HG03469 (cell line): ENCODE results near the gene VDAC1.

Experiments used
- ATAC-seq: cut with Tn5 transposase; IDR thresholded peaks from one replicate; pipeline ENCODE4 v1.9.1; 2021; ENCODE audit warnings: mild to moderate bottlenecking, moderate library complexity, moderate number of reproducible peaks; ENCODE audit not compliant: unreplicated experiment

Gene VDAC1

DNA sequence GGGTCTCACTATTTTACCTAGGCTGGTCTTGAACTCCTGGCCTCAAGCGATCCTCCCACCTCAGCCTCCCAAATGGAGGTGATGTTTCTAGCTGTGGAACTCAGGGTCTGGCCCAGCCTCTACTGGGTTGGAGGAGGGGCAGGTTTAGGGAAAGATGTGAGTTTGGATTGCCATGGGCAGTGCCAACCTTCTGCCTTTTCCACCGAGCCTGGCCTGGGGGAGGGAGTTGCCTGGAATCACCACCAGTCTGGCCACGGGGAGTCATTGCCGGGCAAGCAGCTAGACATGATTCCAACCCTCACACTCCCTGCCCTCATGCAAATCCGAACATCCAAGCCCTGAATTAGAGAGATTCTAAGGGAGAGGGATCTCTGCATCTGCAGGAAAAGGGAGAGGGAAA lies 21.0 kb upstream of the VDAC1 start:
- ATAC-seq, result no peak

DNA sequence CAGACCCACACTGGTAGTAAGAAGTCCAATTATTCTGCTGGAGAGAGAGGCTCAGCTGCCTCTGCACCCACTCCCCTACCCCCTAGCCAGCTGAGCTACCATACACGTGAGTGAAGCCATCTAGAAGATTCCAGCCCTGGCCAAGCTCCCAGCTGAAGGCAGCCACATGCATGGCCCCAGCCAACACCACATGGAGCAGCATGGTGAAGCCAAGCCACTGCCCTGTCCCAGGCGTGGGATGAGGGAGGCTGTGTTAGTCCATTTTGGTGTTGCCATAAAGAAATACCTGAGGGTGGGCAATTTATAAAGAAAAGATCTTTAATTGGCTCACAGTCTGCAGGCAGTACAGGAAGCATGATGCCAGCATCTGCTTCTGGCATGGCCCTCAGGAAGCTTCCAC lies 20.0 kb upstream of the VDAC1 start:
- no peak for ATAC-seq

DNA sequence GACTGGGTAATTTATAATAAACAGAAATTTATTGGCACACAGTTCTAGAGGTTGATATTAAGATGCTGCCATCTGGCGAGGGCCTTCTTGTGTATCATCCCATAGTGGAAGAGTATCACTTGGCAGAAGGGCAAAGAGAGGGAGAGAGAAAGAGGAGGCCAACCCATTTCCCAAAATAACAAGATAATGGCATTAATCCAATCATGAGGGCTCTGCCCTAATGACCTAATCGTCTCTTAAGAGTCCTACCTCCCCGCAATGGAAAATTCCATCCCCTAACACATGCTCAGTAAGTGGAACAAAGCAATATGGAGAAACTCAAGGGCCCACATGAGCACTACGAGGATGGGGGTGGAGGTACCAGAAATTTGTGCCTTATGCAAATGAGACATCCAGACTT lies 17.6 kb upstream of the VDAC1 start:
- no peak for ATAC-seq

DNA sequence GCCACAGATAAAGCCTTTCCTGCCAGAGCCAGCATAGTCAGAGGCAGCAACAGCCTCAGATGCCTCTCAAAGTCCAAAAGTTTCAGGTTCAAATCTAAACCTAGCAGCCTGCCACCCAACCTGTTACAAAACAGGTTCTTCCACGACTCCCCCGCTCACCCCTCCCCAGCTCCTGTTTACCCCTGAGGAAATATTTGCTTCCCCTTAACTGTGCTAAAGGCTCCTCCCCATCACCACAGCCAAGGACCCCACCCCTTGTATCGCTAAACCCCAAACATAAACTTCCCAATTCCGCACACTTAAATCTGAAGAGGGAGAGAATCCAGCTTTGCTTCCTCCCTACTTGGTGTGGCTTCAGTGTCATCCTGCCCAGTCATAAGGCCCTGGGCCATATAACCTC lies 15.4 kb upstream of the VDAC1 start:
- ATAC-seq, result no peak

DNA sequence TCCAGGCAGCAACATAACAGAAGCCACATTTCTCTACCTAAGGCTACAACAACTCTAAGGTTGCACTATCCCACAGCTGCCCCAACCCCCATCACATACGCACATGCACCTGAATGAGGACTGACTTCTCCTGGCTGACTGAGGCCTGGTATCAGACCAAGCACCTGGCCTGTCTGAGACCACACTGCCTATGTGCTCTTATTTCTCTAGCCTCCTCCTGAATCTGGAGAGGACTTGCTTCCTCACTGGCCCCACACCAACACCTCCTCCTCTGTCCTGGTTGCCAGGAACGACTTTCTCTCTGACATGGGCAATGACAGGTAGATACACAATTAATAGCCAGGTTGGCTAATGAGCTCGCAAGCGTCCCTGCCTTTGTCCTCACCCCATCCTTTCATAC lies 14.9 kb upstream of the VDAC1 start:
- ATAC-seq, result no peak

DNA sequence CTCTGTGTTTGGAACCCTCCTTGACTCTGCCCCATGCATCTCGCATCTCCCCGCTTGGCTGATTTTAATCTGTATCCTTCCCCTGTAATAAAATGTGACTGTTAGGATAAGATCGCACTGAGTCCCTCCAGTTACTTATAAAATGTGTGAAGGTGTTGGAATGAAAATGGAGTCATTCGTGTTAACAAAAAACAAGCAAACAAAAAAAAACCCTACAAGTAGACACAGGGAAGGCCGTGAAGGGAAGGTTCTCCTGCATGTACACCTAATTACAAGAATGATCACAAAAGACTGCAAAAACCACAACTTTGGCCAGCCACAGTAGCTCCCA lies 14.2 kb upstream of the VDAC1 start:
- no peak for ATAC-seq

DNA sequence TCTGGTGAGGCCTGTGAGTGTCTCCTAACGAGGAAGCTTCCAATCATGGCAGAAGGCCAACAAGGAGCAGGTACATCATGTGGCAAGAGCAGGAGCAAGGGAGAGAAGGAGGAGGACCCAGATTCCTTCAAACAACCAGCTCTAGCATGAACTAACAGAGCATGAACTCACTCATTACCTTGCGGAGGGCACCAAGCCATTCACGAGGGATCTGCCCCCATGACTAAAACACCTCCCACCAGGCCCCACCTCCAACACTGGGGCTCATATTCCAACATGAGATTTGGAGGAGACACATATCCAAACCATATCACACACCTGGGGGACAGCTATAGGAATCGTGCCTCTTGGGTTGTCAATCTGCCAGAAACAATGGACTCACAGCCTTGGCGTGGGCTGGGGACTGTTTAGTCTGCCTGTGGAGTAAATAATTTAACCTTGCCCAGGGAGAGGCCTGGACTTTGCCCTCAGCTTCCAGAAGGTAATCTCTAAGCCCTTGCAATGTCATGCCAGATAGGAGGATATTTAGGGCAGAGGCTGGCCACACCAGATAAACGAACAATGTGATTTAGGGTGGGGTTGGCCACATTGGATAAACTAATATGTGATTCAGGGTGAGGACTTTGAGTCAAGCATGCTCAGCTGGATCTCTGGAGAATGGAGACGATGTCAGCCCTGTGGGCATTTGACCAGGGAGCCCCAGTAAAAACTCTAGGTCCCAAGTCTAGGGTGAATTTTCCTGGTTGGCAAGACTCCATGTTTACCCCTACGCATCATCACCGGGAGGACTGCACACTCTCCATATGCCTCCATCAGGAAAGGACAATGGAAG lies 13.6 kb upstream of the VDAC1 start:
- no peak for ATAC-seq

DNA sequence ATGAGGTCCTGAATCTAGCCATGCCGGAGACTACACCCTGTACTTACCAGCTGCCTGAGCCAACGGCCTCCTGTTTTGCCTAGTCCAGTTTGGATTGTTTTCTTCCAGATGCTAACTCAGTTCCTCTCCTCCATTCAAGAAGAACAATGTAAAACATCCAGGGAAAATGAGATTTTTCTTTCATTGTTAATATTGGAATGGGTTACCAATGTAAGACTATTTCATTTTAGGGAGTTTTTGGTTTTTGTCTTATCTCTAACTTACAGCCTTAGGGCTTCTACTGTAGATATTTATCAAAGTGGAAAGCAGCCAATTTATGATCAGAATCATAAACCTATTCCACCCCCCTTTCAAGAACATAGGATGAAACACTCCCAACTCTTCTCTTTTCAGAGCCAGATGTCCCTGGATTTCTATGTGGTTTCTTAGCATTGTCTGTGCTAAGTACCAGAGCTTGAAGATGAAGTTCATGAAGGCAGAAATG lies 3.5 kb upstream of the VDAC1 start:
- no peak for ATAC-seq

DNA sequence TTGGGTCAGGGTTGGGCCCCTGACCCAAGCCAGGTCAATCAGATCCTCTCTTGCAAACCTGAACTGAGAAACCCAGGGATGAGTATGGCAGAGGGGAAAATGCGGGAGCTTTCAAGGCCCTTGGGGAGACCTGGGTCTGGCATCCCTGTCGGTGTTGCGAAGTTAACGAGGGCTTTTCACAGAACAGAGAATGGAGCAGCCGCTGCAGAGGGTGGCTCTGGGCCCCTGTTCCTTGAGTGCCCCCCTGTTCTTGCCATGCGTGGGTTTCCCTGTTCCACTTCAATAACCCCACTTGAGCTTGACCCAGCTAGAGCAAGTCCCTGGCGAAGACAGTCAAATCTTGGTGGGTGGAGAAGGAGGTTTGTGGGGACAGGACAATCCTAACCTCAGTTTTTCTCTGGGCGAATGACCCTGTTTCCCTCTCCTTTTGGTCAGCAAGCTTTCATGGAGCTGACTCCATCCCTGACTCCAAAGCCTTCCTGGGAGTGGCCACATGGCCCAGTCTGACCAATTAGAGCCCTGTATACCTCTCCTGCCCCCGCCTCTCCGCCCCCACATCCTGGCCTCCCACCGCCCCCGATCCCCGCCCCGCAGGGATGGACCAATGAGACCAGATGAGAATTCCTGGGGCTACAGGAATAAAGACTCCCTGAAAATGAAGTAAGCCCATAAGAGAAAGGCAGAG lies 2.9 kb upstream of the VDAC1 start:
- ATAC-seq, result no peak

DNA sequence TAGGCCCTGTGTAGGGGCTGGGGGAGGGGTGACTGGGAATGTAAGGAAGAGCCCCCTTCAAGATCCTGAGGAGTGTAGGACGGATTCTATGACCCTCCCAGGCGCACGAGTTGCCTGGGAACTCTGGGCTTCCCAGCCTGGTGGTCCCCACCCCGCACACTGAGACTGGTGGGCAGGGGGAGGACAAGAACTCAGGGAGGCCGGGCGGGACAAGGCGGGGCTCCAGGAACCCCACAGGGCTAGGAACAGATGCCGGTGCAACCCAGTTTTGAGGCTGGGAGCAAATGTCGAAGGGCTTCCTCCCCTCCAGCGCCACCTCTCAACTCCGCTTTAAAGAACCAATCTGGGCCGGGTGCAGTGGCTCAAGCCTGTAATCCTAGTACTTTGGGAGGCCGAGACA lies 1.3 kb upstream of the VDAC1 start:
- ATAC-seq, result no peak

DNA sequence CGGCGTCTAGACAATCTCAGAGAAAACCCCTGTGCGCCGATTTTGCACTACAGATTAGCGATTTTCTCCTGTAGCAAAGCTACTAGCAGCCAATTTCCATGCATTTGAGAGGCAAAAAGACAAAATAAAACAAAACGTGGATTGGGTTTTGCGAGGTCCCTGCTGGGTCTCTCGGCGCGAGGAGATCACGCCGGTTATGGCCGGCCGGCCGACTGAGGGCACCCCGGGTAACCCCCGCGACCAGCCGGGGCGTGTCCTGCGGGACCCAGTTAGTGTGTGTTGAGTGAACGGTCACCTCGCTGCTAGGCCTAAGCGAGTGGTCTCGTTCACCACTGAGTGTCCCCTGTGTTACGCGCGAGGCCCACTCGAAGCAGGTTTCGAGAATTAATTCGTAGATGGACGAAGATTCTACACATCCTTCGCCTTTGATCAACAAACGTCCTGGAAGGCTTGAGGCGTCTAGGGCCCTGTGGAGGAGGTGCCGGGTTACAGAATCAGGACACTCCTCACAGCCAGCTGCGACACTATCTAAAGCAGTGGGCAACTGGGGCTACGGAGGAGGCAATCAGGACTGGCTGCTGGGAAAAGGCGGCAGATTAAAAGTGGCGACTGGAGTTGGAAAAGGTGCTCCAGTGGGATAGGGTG lies 764 bp upstream of the VDAC1 start:
- ATAC-seq, result no peak

DNA sequence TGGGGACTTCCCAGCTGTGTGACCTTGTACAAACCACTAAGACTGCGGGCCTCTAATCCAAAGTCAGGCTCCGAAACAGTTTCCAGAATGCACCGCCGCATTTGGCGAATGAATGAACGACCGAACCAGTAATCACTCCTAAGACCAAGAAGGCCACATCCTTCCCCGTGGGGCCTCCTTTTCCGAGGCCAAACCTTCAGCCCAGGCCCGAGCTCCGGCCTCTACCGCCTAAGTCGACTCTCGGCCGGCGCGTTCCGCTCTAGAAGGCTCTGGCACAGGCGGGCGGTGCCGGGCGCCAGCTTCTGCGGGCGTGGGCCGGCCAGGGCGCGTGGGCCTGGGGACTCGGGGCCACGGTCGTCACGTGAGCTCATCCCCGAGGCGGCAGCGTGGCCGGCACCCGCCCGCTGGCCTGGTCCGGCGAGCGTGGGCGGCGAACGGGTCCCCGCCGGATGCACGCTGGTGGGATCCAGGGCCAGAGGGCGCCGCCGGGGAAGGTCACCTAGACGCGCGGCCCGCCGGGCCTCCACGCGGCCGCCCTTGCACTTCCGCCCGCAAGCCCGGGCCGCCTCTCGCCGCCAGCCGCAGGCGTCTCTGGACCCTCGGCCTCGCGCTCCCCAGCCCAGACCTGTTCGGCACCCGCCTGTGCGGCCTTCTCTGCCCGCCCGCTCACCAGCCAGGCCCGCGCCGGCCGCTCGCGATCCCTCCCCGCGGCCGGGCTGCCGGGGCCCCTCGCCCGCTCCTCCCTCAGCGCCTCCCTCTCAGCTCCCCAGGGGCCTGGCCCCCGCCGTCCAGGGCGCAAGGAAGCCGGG lies 754 bp downstream of the VDAC1 start:
- peak; percentile 24 for ATAC-seq

DNA sequence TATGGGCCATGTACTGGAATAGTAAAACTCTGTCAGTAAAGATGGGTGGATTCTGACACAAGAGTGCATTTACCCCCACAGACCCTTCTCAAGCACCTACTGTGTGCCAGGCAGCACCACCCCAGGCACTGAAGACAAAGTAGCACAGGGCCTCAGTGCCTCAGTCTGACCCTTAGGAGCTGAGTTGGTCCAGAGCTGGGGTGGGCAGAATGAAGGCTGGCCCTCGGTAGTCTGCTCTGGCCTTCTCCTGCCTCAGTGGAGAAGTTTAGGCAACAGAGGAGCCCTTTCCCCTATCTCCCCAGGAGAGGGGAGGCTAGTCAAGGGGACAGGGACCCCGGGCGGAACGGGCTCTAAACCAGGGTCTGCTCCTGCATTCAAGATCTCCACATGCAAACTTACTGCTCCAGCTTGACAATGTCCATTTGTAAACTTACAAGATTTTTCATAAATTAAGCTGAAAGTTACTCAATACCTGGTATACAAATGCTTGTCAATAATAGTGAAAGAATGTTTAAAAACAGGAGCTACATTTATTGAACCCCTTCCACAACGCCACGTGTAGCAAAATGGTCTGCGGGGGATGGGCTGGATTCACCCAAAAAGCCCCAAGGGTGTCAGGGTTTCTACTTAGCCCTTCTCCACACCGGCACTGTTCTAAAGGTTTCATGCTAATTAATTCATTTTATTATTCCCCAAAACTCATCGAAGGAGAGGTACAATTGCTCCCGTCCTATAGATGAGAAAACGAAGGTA lies 1.5 kb downstream of the VDAC1 start:
- no peak for ATAC-seq

DNA sequence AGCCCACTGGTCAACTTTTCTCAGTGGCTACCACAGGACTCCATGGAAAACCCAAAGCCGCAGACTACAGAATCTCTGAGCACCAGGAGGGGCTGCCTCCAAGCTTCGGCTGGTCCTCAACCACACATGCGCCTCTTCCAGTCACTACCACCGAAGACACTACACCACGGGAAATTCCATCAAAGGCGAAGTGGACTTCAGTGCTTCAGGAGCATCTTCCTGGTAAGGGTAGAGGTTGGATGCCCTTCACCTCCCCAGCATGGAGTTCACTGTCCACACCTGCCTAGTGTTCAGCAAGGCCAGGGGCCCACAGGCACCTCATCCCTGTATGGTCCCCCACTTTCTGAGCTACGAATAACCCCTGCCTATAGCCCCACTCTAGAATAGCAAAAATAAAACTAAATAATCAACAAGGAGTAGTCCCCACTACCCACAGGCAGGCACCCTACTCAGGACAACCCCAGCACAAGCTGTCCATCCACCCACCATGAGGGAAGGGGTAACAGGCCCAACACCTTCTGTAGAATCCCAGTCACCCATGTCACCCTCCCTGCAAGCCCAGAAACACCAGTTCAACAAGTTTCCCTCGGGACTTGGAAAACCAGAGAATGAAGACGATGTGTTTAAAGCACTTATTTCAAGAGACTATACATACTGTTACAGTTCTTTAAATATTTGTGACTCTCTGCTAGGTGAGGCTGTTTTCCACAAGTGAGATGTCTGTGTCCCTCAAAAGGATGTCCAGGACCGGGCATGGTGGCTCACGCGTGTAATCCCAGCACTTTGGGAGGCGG lies 2.6 kb downstream of the VDAC1 start:
- no peak for ATAC-seq

DNA sequence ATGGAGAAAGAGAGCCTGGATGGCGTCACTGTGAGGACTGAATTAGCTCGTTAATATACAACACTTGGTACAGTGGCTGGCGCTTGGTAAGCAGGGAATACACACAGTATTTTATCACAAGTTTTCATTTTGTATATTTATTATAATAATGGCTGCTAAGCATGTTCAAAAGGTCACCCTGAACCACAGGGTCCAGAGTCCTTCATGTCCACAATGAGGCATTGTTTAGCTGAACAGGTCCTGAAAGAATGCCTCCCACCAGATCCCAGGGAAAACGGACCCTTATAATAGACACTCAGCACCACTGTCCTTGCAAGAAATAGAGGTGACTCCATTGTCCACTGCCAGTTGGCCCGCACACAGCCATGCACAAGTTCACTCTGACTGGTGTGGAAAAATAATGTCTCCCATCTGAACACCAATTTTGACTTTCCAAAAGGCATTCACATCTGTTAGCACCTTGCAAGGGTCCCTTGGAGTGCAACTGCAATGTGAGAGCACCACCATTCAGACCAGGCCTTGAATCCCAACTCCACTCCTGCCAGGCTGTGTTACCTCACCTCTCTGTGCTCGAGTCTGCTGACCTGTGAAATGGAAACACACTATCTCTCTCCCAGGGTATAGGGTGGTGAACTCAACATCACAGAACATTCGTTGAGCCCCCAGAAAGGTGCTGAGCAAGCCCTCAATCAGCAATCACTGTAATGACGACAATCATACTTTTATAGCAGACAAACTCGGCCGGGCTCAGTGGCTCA lies 3.9 kb downstream of the VDAC1 start:
- ATAC-seq, result no peak

DNA sequence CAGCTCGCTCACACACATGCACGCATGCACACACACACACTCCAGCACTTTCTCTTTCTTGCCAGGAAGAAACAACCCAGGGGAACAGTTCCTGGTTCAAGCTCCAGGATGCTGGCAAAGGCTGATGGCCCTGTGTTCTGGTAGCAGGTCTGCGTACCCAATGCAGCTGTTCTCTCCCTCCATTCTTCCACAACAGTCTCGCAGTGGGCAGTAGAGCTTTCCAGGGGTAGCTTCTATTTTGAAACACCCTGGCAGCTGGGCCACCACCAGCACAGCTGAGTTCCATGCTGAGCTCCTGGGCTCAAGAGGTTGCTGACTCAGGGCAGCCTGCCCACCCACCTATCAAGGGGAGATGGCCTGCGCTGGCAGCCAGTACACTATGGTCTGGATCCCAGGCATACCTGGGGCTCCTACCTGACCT lies 4.7 kb downstream of the VDAC1 start:
- no peak for ATAC-seq

DNA sequence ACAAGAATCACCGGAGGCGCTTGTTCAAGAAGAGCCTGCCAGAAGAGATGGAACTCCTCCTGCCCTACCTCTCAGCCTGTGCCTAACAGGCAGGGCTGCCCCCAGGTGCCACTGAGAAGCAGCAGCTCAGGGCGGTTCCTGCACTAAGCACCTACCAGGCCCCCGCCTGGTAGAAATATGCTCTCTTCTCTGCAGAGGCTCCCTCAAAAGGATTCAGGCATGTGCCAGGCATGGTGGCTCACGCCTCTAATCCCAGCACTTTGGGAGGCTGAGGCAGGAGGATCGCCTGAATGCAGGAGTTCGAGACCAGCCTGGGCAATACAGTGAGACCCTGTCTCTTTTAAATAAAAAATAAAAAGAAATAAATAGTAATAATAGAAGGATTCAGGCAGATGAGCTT lies 6.0 kb downstream of the VDAC1 start:
- no peak for ATAC-seq

DNA sequence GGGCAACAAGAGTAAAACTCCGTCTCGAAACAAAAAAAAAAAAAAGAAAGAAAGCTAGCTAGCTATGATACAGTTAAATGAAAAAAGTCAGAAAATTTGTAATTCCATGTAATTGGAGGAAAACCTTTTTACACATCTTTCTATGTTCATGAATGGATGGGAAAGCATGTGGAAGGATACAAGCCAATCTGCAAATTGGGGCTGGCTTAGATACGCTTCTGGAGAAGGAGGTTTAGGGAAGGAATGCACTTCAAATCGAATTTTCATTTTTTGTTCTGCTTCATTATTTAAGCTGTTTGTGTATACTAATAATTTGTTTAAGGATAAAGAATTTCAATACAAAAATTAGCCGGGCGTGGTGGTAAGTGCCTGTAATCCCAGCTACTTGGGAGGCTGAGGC lies 6.7 kb downstream of the VDAC1 start:
- ATAC-seq, result no peak

DNA sequence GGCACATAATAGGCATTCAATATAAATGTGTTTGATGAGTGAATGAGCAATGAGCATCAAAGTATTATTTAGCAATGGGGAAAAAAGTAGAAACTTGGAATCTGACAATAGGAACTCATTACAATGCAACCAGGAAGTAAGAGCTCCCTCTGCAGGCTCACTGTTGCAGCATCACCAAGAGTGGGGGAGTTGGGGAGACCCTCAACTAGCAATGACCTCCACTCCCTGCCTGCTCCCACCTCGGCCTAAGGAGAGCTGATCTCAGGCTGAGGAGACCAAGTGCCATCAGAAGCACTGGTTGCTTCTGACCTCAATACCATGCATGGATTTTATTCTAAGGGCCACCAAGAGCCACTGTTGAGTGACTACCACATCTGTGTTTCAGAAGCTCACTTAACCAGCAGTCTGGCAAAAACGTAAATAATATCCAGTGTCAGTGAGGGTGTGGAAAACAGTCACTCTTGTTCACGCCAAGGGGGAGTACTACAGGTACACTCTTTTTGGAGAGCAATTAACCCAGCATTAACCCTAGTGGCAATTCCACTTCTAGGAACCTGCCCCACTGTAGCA lies 8.0 kb downstream of the VDAC1 start:
- ATAC-seq, result no peak
